ENCODE data around the gene RARB. TPM values are rescaled to one million over a fixed set of nuclear protein-coding genes. Genes with fewer than 3 reads are reported as not detected.

Gene RARB
- total RNA-seq, 1 experiment from 2014 or later: not detected

- Histone ChIP-seq H3K36me3 (ENCODE audit: low read depth, low read length) (no peaks in the 10 kb centered on the region), H4K20me1 (ENCODE audit: low read length) (no peaks in the 10 kb centered on the region), H3K9me3 (ENCODE audit: low read length) (no peaks in the 10 kb centered on the region), H3K4me3 (ENCODE audit: low read length) (no peak overlapping the region), H3F3A (ENCODE audit: low read length, unreplicated experiment) (no peaks in the 10 kb centered on the region), H3K79me2 (ENCODE audit: low read length) (no peaks in the 10 kb centered on the region), H3K27me3 (ENCODE audit: low read length) (peaks cover 20% of the 10 kb centered on the region; the same call in 1 of the 2 replicates), H2AFZ (ENCODE audit: low read length) (no peak overlapping the region), H3K4me1 (ENCODE audit: insufficient read depth, low read length) (peaks cover 12% of the 10 kb centered on the region), H3K9ac (ENCODE audit: low read length) (no peak overlapping the region), H3K4me2 (ENCODE audit: low read length) (no peak overlapping the region), H3K9me2 (replicated peaks; ENCODE audit: low read length) (no peaks in the 10 kb centered on the region), H3K27ac (ENCODE audit: low read length) (no peak overlapping the region)
- no peak for TF ChIP-seq CTCF (conservative IDR thresholded peaks at IDR 0.05; ENCODE audit: low read depth, low read length)
- TF ChIP-seq EZH2phosphoT487 (IDR thresholded peaks at IDR 0.05; ENCODE audit: borderline replicate concordance, low read length): no peak
- TF ChIP-seq EZH2 (IDR thresholded peaks at IDR 0.05; ENCODE audit: low read length, unreplicated experiment): no peak
- ATAC-seq (peak; percentile 69), DNase-seq (peak; percentile 78)
- POLR2A ChIA-PET (ENCODE audit: unreplicated experiment): no interaction called here
- intact Hi-C loops (cut with micrococcal nuclease): no loop called here
- BruUV-seq (replicated peaks): no TSS peak
- CTCF ChIA-PET: no interaction called here
Measured at GRCh38 chr3:25582242-25582641, 154.2 kb downstream of the RARB start.

GRCh38 chr3:25583343-25583742 lies 155.3 kb downstream of the RARB start:
- H3K9ac ChIP-seq (ENCODE audit: low read length): no peak overlapping the region
- no peak for TF ChIP-seq EZH2 (IDR thresholded peaks at IDR 0.05; ENCODE audit: low read length, unreplicated experiment)
- TF ChIP-seq CTCF (conservative IDR thresholded peaks at IDR 0.05; ENCODE audit: low read depth, low read length): no peak
- no peak for TF ChIP-seq EZH2phosphoT487 (IDR thresholded peaks at IDR 0.05; ENCODE audit: borderline replicate concordance, low read length)
- peaks cover 12% of the 10 kb centered on the region for H3K4me1 ChIP-seq (ENCODE audit: insufficient read depth, low read length)
- DNase-seq (no peak), ATAC-seq (no peak)
- CTCF ChIA-PET: no interaction called here
- no peak overlapping the region for H3K4me3 ChIP-seq (ENCODE audit: low read length)
- H3K9me3 ChIP-seq (ENCODE audit: low read length): no peaks in the 10 kb centered on the region
- no peak overlapping the region for H2AFZ ChIP-seq (ENCODE audit: low read length)
- peaks cover 11% of the 10 kb centered on the region; the same call in 1 of the 2 replicates for H3K27me3 ChIP-seq (ENCODE audit: low read length)
- no peaks in the 10 kb centered on the region for H3K36me3 ChIP-seq (ENCODE audit: low read depth, low read length)
- H4K20me1 ChIP-seq (ENCODE audit: low read length): no peaks in the 10 kb centered on the region
- BruUV-seq (replicated peaks): no TSS peak
- no peak overlapping the region for H3K4me2 ChIP-seq (ENCODE audit: low read length)
- no peaks in the 10 kb centered on the region for H3F3A ChIP-seq (ENCODE audit: low read length, unreplicated experiment)
- POLR2A ChIA-PET (ENCODE audit: unreplicated experiment): no interaction called here
- H3K27ac ChIP-seq (ENCODE audit: low read length): no peak overlapping the region
- intact Hi-C loops (cut with micrococcal nuclease): no loop called here
- no peaks in the 10 kb centered on the region for H3K79me2 ChIP-seq (ENCODE audit: low read length)
- H3K9me2 ChIP-seq (replicated peaks; ENCODE audit: low read length): no peaks in the 10 kb centered on the region

- H4K20me1 ChIP-seq (ENCODE audit: low read length): no peaks in the 10 kb centered on the region
- intact Hi-C loops (cut with micrococcal nuclease): no loop called here
- no peak for TF ChIP-seq CTCF (conservative IDR thresholded peaks at IDR 0.05; ENCODE audit: low read depth, low read length)
- TF ChIP-seq EZH2 (IDR thresholded peaks at IDR 0.05; ENCODE audit: low read length, unreplicated experiment): no peak
- TF ChIP-seq EZH2phosphoT487 (IDR thresholded peaks at IDR 0.05; ENCODE audit: borderline replicate concordance, low read length): no peak
- no peak overlapping the region for H2AFZ ChIP-seq (ENCODE audit: low read length)
- H3F3A ChIP-seq (ENCODE audit: low read length, unreplicated experiment): no peaks in the 10 kb centered on the region
- no peak overlapping the region for H3K27ac ChIP-seq (ENCODE audit: low read length)
- peak; percentile 19; the same call in 1 of the 2 replicates for ATAC-seq
- BruUV-seq (replicated peaks): no TSS peak
- H3K4me3 ChIP-seq (ENCODE audit: low read length): no peak overlapping the region
- no peak for DNase-seq
- no peak overlapping the region for H3K4me2 ChIP-seq (ENCODE audit: low read length)
- no peaks in the 10 kb centered on the region for H3K9me2 ChIP-seq (replicated peaks; ENCODE audit: low read length)
- H3K9ac ChIP-seq (ENCODE audit: low read length): no peak overlapping the region
- H3K9me3 ChIP-seq (ENCODE audit: low read length): no peaks in the 10 kb centered on the region
- ChIA-PET POLR2A (ENCODE audit: unreplicated experiment) (no interaction called here), CTCF (no interaction called here)
- no peaks in the 10 kb centered on the region for H3K79me2 ChIP-seq (ENCODE audit: low read length)
- H3K27me3 ChIP-seq (ENCODE audit: low read length): peaks cover 5% of the 10 kb centered on the region; the same call in 1 of the 2 replicates
- H3K4me1 ChIP-seq (ENCODE audit: insufficient read depth, low read length): peaks cover 12% of the 10 kb centered on the region
- H3K36me3 ChIP-seq (ENCODE audit: low read depth, low read length): no peaks in the 10 kb centered on the region
Measured at GRCh38 chr3:25584011-25584789, 156.1 kb downstream of the RARB start.

Data from PC-3 (cell line).